Upper lobe of right lung (tissue), 1 donor: ENCODE results near the gene AMFR. TPM values are rescaled to one million over a fixed set of nuclear protein-coding genes. Genes with fewer than 3 reads are reported as not detected.
A peak's percentile ranks its signal among the peaks of the same experiment; 100 is the strongest.

Experiments
- ATAC-seq: fragments of 200-7000 bp; cut with Tn5 transposase; one replicate; pipeline ENCODE4 v1.9.1; 2020; ENCODE audit warnings: mild to moderate bottlenecking, moderate library complexity
- DNase-seq: peaks from one replicate; pipeline ENCODE4 v3.0.0-alpha.2; 2020
- H3K27ac ChIP-seq: fragments of 200-600 bp; one replicate; pipeline ENCODE4 v1.8.0; 2022
- H3K27me3 ChIP-seq: fragments of 200-600 bp; one replicate; pipeline ENCODE4 v1.8.0; 2022; ENCODE audit warnings: mild to moderate bottlenecking
- H3K36me3 ChIP-seq: fragments of 200-600 bp; one replicate; pipeline ENCODE4 v1.8.0; 2022
- H3K4me1 ChIP-seq: fragments of 200-600 bp; one replicate; pipeline ENCODE4 v1.8.0; 2022
- H3K4me3 ChIP-seq: fragments of 200-600 bp; one replicate; pipeline ENCODE4 v1.8.0; 2022; ENCODE audit warnings: mild to moderate bottlenecking
- H3K9me3 ChIP-seq: fragments of 200-600 bp; one replicate; pipeline ENCODE4 v1.8.0; 2022
- intact Hi-C: fragments of 100-400 bp; cut with DNase I; formaldehyde crosslinking; loops from one replicate; pipeline ENCODE4 v1.11.0; 2022
- total RNA-seq: library from RNA; stranded (reverse); fragmentation: NEBNext Ultra II Directional; extraction: Animal tissue kit (Norgen Biotek cat#: 25700); gene quantifications from one replicate; pipeline ENCODE4 v1.2.1, GENCODE V29; 2021
- TF ChIP-seq, protein P1 (sequence below): fragments of 200-600 bp; IDR thresholded peaks from one replicate; pipeline ENCODE4 v1.8.0; 2022; ENCODE audit warnings: antibody characterized with exemption
- donor health status: DM: no; HTN: yes; CAD: no; lungs with severe emphysema.

AMFR gene
- total RNA-seq, 1 donor from 2014 or later, result 89.8 TPM

DNA sequence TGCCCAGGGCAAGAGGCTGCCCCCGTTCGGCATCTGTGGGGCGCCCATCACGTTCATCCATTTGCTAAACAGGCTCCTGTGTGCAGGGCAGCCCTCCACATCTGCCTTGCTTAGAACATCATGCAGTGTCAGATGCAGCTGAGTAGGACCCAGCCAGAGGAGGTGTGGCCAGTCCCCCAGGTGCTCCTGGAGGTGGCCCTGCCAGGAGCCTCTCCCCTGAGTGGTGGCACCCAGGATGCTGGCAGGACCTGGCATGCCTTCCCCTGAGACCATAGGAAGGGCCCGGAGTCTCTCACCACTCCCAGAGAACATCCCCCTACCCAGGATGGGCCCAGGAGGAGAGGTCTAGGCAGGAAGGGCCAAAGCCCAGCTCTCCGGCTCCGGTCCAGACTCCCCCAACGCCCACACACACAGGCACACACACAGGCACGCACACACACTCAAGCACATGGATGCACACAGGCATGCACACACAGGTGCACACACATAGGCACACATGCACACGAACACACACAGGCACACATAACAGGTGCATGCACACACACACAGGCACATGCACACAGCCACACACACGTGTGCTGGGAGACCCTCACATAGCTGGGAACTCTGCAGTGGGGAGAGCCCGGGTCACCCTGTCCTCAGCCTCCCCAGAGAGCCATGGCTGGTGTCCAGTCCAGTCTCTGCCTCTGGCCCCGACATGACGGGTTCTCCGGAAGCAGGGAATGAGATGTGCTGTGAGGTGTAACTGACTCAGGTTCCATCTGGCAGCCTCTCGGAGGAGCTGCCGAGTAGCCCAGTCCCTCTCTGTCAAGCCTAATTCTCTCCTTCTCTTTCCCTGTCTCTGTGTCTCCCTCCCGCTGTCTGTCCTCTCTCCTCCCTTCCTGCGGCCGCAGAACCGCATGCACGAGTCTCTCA, 74.6 kb downstream of the AMFR start:
- Histone ChIP-seq H3K4me3 (no peak overlapping the region), H3K36me3 (no peaks in the 10 kb centered on the region), H3K27me3 (no peaks in the 10 kb centered on the region), H3K27ac (no peak overlapping the region), H3K4me1 (no peaks in the 10 kb centered on the region), H3K9me3 (no peaks in the 10 kb centered on the region)
- DNase-seq (peak; percentile 52), ATAC-seq (no peak)
- TF ChIP-seq, protein P1, sequence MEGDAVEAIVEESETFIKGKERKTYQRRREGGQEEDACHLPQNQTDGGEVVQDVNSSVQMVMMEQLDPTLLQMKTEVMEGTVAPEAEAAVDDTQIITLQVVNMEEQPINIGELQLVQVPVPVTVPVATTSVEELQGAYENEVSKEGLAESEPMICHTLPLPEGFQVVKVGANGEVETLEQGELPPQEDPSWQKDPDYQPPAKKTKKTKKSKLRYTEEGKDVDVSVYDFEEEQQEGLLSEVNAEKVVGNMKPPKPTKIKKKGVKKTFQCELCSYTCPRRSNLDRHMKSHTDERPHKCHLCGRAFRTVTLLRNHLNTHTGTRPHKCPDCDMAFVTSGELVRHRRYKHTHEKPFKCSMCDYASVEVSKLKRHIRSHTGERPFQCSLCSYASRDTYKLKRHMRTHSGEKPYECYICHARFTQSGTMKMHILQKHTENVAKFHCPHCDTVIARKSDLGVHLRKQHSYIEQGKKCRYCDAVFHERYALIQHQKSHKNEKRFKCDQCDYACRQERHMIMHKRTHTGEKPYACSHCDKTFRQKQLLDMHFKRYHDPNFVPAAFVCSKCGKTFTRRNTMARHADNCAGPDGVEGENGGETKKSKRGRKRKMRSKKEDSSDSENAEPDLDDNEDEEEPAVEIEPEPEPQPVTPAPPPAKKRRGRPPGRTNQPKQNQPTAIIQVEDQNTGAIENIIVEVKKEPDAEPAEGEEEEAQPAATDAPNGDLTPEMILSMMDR, result no peak
- intact Hi-C loops, result no loop called here

DNA sequence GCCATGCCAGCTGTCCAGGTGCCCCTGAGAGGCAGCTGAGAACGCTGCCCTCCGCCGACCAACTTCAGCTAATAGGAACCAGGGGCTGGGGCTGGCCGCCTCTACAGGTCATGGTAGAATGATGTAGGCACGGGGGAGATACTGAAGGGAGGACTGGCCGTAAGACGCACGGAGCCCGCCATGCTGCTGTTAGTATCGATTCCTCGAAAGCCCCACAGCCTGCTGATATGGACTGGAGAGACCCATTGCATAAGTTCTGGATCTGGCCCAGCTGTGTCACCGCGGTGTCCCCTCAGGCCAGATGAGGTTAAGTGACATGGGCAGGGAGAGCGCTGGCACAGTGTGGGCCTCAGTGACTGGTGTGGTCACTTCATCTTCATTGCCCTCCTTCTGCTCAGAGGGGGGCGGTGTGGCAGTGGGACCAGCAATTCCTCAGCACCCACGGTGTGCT, 75.6 kb downstream of the AMFR start:
- DNase-seq (peak; percentile 36), ATAC-seq (no peak)
- H3K9me3 ChIP-seq, result no peaks in the 10 kb centered on the region
- H3K27me3 ChIP-seq, result no peaks in the 10 kb centered on the region
- intact Hi-C loops, result no loop called here
- no peaks in the 10 kb centered on the region for H3K36me3 ChIP-seq
- H3K27ac ChIP-seq, result no peak overlapping the region
- H3K4me3 ChIP-seq, result no peak overlapping the region
- no peaks in the 10 kb centered on the region for H3K4me1 ChIP-seq
- TF ChIP-seq, protein P1, result no peak

DNA sequence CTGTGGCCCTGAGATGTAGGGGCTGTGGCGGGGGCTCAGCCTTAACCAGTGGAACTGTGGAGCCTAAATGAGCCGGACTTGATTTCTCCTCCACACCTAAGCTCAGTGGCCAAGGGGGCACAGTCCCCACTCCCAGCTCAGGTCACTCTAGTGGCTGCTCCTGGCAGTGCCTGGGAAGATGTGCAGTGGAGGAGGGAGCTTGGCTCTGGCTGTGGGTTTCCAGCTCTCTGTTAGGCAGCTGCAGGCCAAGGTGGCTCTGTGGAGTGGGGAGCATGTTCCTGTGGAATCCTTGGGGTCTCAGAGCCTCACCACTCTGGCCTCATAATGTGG, 76.3 kb downstream of the AMFR start:
- no peaks in the 10 kb centered on the region for H3K9me3 ChIP-seq
- H3K4me3 ChIP-seq, result no peak overlapping the region
- intact Hi-C loops, result no loop called here
- TF ChIP-seq, protein P1, result no peak
- ATAC-seq (no peak), DNase-seq (no peak)
- H3K27ac ChIP-seq, result no peak overlapping the region
- H3K36me3 ChIP-seq, result no peaks in the 10 kb centered on the region
- no peaks in the 10 kb centered on the region for H3K4me1 ChIP-seq
- H3K27me3 ChIP-seq, result no peaks in the 10 kb centered on the region

DNA sequence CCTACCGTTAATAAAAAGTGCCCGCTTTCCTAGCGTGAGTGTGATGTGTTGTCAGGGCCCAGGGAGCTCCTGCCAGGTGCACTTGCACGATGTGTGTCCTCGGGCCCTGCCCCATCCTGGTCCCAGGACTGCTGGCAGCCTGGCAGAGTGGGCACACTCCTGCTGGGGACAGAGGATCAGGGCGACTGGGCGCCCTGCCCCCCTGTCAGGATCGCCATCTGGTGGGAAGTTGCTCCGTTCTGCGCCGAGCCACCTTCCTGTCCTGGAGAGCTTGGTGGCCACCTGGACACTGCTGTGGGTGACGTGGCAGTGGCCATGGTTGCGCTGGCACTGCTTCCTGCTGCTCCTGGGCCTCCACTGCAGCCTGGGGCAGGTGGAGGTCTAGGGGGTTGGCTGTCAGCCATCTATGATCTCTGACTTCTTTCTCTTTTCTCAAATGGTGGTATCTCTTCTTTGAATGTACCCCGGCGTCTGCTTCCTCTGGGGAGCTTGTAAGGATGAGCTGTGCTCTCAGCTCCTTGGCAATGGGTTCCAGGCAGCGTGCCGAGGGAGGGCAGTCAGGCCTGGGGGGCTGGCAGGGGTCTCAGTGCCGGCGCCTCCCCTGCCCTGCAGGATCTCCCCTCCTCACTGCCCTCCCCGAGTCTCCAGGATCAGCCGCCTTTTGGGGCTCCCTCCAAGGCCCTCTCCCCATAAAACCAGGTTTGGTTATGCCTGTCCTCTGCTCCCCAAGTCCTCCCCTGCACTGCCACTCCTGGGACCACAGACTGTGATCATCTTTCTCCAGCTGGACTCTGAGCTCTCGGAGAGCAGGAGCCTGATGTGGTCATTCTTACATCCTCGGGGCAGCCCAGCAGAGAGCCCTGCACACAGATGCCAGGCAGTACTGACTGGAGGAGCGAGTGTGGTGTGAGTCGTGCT, 76.9 kb downstream of the AMFR start:
- ATAC-seq (no peak), DNase-seq (peak; percentile 51)
- Histone ChIP-seq H3K9me3 (no peaks in the 10 kb centered on the region), H3K4me1 (no peaks in the 10 kb centered on the region), H3K27ac (no peak overlapping the region), H3K4me3 (no peak overlapping the region), H3K27me3 (no peaks in the 10 kb centered on the region), H3K36me3 (no peaks in the 10 kb centered on the region)
- intact Hi-C loops, result no loop called here
- TF ChIP-seq, protein P1, result no peak

DNA sequence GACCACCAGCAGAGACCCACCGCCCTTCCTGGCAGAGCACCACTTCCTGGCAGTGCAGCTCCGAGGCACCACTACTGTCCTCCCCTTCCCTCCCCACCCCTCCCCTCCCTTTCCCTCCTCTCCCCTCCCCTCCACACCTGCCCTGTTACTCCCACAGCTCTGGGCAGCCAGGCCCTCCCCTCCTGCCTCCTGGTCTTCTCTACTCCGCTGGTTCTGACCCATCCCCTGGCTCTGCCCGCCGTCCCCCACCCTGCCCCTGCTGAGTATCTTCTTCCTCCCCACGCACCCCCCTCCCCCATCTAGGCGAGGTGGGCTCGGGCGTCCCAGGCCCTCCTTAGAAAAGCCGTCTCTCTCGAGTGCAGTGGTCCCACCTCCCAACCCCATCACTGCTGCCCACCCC, 77.7 kb downstream of the AMFR start:
- intact Hi-C loops, result no loop called here
- TF ChIP-seq, protein P1, result no peak

More for the DNA sequence above, 77.7 kb downstream of the AMFR start:
- Histone ChIP-seq H3K4me3 (no peak overlapping the region), H3K4me1 (no peaks in the 10 kb centered on the region), H3K9me3 (no peaks in the 10 kb centered on the region), H3K27me3 (no peaks in the 10 kb centered on the region), H3K36me3 (no peaks in the 10 kb centered on the region), H3K27ac (no peak overlapping the region)
- ATAC-seq, result no peak
- DNase-seq, result peak; percentile 34
